Measurements from ENCODE around the gene MARVELD3.

Gene MARVELD3

DNA sequence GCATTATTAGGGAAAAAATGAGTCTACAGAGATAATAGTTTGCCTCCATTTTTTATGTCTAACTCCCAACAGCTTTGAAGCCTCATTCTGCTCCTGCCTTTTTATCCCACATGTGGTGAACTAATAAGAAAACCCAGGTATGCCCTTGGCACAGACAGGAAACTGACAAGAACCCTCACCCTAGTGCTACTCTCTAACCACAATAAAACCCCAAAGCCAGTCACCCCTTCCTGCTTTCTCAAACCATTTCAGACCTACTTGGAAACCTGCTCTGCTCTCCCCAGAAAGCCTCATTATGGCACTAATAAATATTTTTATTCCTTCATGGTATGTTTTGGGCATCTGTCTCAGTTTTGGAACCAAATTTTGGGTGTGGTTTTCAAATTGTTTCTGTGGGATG lies 3.9 kb upstream of the MARVELD3 start:
- no peak for DNase-seq (ENCODE audit: low read depth in 2 of 3, low spot score in 1 of 3)

DNA sequence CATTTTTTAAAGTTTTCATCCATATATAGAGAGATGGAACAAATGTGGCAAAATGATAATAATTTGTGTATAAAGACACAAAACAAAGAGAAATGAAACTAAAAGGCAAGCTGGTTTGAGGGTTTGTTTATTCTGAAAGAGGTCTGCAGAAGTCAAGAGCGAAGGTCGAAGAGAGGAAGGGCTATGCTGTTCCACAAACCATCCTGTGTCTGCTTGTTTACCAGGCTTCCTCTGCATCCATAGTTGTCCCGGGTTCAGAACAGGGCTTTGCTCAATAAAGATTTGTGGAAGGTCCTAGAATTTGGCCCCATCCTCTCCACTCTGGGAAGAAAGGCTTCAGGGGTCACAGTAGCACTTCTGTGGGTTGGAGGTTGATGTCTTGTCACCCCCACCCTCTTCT lies 2.4 kb upstream of the MARVELD3 start:
- DNase-seq (ENCODE audit: low read depth in 2 of 3, low spot score in 1 of 3) = no peak

DNA sequence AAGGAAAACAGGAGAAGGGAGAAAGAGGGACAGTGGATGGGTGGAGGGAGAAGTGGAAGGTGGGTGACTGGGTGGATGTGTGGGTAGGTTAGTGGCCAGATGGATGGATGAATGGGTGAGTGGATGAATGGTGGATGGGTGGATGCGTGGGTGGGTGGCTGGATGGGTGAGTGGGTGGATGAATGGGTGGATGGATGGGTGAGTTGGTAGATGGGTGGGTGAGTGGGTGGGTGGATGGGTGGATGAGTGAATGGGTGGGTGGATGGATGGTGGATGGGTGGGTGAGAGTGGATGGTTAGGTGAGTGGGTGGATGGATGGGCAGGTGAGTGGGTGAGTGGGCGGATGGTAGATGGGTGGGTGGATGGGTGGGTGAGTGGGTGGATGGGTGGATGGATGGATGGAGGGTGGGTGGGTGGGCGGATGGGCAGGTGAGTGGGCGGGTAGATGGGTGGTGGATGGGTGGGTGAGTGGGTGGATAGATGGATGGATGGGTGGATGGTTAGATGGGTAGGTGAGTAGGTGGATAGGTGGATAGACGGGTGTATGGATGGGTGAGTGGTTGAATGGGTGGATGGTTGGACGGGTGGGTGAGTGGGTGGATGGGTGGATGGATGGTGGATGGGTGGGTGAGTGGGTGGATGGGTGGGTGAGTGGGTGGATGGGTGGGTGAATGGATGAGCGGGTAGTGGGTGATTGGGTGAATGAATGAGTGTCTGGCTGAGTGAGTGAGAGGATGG lies 702 bp upstream of the MARVELD3 start:
- DNase-seq (ENCODE audit: low read depth in 2 of 3, low spot score in 1 of 3) = no peak

DNA sequence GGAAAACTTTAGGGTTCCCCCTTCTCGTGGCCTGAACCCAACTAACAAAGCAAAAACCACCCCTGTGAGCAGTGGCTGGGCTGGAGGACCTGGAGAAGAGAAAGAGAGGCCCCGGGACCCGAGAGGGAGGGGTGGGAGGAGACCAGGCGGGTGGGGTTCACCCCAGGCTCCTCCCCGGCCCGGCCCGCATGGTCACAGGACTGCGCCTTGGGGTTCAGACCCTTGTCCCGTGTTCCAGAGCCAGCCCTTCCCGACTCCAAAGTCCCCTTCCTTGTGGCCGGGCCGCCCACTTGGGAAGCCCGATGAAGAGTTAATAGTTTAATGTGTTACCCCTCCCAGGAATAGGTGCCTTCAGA lies 852 bp downstream of the MARVELD3 start:
- no peak for DNase-seq (ENCODE audit: low read depth in 2 of 3, low spot score in 1 of 3)

DNA sequence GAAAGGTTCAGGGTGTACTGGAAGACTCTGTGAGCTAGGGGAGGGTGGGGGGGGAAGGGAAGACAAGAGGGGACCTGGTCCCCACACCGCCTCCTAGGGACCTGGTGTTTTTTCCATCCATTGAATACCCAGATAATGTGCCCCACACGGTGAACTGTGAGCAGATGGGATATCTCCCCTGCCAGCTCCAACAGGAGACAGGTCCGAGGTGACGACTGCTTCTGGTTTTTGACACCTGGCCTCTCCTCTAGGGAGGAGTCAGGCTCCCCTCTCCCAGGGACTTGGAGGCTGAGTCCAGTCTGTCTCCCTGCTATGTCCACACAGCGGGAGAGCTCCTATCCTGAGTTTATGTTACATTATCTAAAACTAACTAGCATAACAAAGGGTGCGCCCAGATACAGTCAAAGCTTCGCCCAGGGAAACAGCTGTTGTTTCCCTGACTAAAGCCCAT lies 1.8 kb downstream of the MARVELD3 start:
- no peak for DNase-seq (ENCODE audit: low read depth in 2 of 3, low spot score in 1 of 3)

DNA sequence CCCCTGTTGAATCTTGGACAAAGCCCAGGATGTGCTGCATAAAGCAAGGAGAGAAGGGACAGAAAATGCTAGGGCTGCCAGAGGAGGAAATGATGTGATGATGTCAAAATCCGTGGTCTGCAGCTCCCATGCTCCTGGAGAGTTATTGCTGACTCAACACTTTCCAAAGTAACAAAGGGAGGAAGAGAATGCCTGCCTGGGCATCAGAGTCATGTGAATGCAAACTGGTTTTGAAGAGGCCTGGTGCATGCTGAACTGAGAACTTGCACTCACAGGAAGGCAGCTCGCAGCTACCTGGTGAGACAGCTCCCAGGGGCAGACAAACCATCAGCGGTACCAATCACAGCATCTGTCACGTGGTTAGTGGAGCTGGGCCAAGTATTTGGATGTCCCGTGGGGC lies 2.8 kb downstream of the MARVELD3 start:
- DNase-seq (ENCODE audit: low read depth in 2 of 3, low spot score in 1 of 3) = no peak

DNA sequence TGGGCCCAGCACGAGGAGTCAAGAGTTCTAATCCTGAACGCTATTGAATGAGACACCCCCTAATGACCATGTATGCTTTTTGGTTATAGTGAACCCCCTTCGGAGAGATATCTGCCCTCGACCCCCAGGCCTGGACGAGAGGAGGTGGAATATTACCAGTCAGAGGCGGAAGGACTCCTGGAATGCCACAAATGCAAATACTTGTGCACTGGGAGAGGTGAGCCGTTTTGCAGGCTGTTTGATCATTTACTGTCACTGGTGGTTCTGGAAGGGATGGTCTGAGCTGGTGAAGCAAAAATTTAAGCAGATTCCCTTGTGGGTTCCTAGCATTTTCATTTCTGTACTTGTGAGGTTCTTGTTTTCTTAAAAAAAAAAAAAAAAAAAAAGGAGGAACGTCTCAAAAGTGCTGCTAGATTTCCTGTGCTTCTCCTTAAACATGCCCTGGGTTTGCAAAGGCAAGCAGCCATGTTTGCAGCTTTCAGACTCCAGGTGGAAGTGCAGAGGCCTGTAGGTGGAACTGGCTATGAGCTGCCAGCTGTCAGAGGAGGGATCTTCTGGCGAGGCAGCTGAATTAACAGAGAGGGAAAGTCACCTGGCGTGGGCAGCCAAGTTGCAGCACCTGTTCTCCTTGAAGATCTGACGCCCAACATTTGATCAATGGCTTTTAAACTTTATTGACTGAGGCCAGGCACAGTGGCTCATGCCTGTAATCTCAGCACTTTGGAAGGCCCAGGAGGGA lies 3.5 kb downstream of the MARVELD3 start:
- DNase-seq (ENCODE audit: low read depth in 2 of 3, low spot score in 1 of 3) = no peak

DNA sequence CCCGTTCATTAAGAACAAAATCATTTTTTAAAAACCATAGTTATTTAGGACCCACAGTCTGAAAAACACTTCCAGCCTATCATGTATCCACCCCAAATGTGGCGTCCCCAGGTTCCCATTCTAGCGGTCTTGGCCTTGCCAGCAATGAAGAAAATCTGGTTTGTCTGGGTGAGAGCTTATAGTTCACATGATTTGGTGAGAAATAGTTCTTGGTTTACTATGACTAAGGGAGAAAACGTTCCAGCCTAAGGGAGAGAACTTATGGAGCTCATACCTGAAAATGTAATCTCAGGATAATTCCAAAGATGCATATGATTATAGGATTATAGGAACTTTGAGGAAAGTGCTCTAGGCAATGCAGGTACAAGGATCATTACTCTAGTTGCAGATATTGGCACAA lies 4.8 kb downstream of the MARVELD3 start:
- no peak for DNase-seq (ENCODE audit: low read depth in 2 of 3, low spot score in 1 of 3)

DNA sequence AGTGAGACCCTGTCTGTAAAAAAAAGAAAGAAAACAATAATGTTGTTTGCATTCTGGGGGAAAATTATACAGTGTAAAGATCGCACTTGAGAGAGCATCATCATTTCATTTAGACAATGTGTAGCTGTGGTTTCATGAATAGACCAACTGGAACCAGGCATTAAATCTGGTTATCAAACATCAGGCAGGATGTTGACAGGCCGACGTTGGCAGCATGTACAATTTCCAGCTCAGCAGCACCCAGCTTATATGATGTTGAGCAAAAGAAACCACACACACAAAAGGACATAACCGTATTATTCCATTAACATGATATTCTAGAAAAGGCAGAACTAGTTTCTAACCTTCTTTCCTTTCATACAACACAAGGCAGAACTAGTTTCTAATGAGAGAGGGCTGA lies 5.8 kb downstream of the MARVELD3 start:
- DNase-seq (ENCODE audit: low read depth in 2 of 3, low spot score in 1 of 3) = no peak

DNA sequence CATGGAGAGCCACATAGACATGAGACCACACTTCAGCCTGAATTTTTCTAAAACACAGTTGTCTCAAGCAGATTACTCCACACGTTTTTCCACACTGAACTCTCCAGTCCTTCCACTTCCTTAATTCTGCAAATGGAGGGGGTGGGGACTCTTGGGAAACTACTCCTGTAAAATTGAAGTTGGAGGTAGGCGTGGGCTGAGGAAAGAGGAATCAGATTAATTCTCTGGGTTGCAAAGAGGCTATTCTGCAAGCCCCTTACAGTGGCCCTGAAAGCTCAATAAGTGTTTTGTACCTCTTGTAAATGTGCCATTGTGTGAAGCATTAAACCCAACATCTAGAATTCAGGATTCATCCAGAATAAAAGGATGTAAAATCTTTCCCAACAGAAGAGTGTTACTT lies 9.6 kb downstream of the MARVELD3 start:
- no peak for DNase-seq (ENCODE audit: low read depth in 2 of 3, low spot score in 1 of 3)

DNA sequence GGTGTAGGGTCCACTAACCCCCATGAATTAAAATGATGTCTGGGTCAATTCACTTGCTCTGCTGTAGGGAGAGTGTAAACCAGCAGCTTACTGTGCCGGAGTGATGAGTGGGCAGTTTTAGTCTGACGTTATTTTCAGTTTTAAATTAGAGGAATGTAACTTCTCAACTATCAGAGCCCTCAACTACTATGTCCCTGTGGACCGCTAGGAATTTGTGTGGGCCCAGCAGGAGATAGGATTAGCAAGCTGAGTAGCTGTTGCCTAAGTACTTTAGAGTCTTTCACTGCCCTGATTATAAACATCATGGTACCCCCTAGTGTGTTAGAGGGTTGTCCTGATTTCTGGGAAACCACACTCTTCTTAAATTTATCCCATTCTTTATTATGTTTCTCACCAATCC lies 11.4 kb downstream of the MARVELD3 start:
- DNase-seq (ENCODE audit: low read depth in 2 of 3, low spot score in 1 of 3) = no peak

DNA sequence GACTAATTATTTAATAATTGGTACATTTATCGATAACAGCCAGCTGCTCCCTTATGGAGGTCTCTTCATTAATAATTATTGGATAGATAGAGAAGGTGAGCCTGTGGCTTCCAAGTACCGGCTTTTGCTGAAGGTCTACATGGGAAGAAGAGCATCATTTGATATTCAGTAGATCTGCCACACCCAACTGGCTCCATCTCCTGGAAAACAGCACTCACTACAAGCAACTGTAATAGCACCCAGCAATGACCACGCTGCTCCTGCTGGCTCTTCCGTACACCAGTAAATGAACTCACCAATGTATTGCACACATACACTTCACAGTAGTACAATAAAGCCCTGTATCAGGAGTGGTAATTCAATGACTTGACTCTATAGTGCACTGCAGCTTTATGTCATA lies 19.5 kb downstream of the MARVELD3 start:
- no peak for DNase-seq (ENCODE audit: low read depth in 2 of 3, low spot score in 1 of 3)

DNA sequence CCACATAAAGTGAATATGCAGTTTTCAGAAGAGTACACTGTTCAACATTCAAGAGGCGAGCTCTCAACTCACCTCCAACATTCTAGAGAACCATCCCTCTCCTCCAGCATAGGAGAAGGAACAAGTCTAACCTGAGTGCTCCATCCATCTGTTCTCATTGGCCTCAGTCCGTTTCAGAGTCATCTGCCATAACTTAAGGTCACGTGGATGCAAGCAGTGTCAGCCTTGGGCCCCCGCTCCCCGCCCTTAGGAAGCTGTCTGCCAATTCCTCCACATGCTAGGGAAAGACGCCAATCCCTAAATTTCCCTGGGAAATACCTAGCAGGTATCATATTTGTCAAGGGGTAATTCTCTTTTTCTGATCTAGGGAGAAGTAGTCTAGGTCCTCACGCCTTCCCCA lies 21.4 kb downstream of the MARVELD3 start:
- no peak for DNase-seq (ENCODE audit: low read depth in 2 of 3, low spot score in 1 of 3)

DNA sequence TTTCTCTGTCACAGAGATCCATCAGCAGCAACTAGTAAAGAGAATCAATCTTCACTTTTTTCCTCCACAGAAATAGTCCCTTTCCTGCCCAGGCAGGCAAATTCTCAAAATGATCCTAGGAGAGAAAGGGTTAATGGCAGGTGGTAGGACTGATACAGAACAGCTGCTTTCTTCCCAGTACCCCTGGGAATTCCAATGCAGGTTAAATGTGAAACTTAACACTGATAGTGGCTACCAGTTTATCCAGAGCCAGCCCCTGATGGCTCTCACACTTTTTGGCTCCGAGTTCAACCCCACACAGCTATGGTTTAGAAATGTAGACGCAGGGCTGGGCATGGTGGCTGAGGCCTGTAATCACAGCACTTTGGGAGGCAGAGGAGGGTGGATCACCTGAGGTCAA lies 22.2 kb downstream of the MARVELD3 start:
- DNase-seq (ENCODE audit: low read depth in 2 of 3, low spot score in 1 of 3) = no peak

DNA sequence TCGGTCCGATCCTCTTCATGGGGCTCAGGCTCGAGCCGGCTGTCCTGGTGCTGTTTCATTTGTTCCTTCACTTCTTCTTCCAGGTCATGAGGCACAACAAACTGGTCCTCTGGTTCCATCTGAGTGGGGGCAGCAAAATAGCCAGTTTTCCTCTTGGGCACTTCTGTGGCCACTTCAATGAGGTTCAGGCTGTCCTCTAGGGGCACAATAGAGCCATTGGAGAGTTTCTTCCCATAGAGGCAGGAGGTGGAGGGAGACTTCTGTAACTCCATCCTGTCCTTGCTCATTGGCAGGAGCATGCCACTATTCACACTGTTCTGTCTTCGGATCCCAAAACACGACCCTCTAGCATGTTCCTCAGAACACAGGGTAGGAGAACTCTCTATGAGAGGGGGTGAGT lies 22.9 kb downstream of the MARVELD3 start:
- DNase-seq (ENCODE audit: low read depth in 2 of 3, low spot score in 1 of 3) = no peak

DNA sequence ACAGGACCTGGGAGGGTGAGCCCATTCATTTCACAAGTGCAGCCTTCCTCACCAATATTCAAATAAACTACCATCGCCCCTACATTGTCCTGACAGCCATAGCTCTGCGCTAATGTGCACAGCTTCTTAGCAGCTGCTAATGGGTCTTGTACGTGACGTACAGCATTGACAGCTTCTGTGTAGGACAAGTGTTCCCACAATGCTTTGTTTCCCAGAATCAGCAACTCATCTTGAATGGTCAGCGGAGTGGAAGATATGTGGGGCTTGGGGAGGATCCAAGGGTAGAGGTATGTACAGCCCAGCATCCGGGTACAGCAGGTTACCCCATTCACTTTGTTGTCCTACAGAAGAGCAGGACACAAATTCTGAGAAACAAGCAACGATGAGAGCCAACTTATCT lies 23.7 kb downstream of the MARVELD3 start:
- DNase-seq (ENCODE audit: low read depth in 2 of 3, low spot score in 1 of 3) = no peak

DNA sequence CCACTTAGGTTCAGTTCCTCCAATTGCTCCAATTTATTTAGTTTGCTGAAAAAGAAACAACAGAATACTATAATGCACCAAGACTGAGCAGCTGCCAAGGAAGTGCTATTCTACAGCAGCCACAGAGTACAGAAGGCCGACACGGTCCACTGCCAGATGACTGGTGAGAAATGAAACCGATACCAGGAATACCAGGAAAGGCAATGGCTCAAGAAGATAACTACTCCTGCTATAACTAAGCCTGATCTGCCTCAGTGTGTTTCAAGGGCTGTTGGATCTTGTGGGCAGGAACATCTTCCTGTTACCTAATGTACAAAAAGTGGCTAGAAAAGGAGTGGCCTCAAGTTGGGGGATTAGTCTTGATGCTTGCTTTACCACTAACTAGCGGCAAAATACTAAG lies 32.8 kb downstream of the MARVELD3 start:
- DNase-seq (ENCODE audit: low read depth in 2 of 3, low spot score in 1 of 3) = no peak

DNA sequence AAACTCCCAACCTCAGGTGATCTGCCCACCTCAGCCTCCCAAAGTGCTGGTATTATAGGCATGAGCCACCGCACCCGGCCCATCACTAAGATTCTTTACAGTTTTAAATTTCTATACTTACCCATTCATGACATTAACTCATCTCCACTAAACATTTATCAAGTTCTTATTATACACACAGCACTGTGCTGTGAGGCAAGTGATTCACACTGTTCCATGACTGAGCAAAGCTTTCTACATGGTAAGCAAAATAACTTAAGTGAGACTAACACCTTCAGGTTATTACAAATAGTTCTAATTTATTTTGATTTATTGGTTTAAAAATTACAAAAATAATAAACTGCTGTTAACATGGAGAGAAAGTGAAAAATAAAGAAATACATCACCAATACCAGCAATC lies 33.5 kb downstream of the MARVELD3 start:
- no peak for DNase-seq (ENCODE audit: low read depth in 2 of 3, low spot score in 1 of 3)

DNA sequence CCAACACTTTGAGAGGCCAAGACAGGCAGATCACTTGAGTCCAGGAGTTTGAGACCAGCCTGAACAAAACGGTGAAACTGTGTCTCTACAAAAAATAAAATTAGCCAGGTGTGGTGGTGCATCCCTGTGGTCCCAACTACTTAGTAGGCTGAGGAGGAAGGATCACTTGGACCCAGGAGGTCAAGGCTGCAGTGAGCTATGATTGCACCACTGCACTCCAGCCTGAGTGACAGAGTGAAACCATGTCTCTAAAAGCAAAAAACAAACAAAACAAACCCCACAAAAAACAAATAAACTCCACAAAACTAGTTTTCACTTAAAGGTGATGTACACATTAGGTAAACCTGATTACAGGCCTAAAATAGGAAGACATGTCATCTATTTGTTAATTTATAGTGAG lies 40.3 kb downstream of the MARVELD3 start:
- no peak for DNase-seq (ENCODE audit: low read depth in 2 of 3, low spot score in 1 of 3)

DNA sequence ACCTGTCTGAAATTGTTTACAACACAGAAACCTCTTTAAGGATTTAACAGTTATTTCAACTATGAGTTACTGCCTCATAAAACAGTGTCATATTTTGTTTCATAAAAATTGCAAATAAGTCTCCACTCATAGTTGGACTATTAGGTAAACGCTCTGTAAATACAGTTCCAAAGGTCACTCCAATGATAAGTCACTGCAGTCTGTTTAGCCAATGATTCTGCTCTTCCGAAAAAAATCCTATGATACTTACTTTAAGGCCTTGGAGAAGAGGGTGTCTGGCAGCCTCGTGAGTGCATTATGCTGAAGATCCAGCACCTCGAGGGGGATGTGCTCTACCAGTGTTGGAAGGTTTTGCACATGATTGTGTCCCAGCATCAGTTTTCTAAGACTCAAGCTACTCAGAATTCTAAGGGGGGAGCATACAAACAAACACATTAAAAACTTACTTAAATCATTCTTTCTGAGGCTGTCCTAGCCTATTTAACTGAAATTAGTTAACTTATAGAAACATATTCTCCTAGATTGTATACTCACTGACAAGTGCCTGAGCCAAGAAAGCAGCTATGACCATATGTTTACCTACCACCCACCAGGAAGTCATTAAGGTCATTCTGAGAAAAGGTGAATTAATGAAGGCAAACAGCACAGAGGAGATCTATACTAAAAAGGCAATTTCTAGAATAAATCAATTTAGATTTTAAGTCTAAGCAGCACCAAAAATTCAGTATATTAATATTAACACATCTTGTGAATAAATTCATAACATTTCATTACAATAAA lies 41.1 kb downstream of the MARVELD3 start:
- no peak for DNase-seq (ENCODE audit: low read depth in 2 of 3, low spot score in 1 of 3)

DNA sequence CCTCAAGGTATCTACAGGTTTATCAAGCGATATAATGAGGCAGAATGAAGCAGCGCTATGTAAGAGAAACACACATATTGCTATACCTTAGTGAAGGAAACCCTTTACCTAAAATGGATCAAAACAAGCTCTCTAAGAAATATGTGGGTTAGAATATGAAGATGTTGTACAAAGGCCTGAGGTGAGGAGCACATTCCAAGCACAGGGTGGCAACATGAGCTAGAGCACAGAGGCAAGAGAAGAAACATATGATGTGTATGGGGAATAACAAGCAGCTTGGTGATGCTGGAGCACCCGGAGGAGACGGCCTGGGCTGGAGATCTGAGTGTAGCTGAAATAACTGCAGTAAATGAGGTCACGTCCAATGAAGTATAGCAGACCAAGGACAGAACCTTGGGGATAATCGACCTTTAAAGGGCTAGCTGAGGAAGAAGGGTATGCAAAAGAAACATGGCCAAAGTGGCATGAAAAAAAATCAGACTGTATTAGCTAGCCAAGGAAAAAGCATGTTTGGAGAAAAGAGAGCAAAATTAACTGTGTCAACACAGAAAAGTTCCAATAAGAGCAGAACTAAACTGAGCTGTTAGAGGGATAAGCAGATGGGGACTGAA lies 44.0 kb downstream of the MARVELD3 start:
- DNase-seq (ENCODE audit: low read depth in 2 of 3, low spot score in 1 of 3) = no peak

DNA sequence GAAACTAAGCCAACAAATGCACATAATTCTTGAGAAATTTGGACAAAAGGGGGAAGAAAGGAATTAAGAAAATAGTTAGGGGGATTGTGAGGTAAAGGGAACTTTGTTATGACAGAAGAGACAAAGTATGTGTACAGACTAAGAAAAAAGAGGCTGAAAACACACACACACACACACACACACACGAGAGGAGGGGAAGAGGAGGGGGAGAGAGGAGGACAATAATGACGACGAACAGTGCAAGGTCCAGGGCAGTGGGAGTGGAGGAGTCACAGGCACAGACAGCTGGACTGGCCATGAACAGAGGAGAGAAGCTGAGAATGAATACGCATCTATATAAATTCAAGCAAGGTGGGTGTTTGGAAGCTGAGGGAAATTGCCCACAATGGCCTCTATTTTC lies 44.6 kb downstream of the MARVELD3 start:
- DNase-seq (ENCODE audit: low read depth in 2 of 3, low spot score in 1 of 3) = no peak

Measured in stimulated activated CD4-positive, alpha-beta T cell treated with anti-CD3 and anti-CD28 coated beads, Interleukin-12 subunit alpha, Interleukin-12 subunit beta, amount 100 ng/mL, for 48 hours (primary cell).